Activated B cell treated with CpG ODN at 0.5 μM for 24 hours (primary cell): Measurements from ENCODE around the gene SART3. TPM values are rescaled to one million over a fixed set of nuclear protein-coding genes. Genes with fewer than 3 reads are reported as not detected.
"Not testable (repeated sequence)": the region's sequence is repeated elsewhere in the genome, so short reads cannot be mapped to it uniquely, and the experiment has no call there.

Source experiments
- ATAC-seq: fragments of 200-7000 bp; cut with Tn5 transposase; one replicate; pipeline ENCODE4 v1.10.0; 2021; ENCODE audit warnings: low read depth, mild to moderate bottlenecking, moderate library complexity
- CTCF ChIA-PET: fragments of 350-600 bp; sonication (Branson Sonifier 250); formaldehyde crosslinking; loops from one replicate; lab custom pipeline; 2021; ENCODE audit warnings: antibody characterized with exemption; lab: Charles Lee
- POLR2A ChIA-PET: fragments of 350-600 bp; sonication (Branson Sonifier 250); formaldehyde crosslinking; loops from one replicate; lab custom pipeline; 2021; ENCODE audit warnings: antibody characterized with exemption; lab: Charles Lee
- DNase-seq: peaks from one replicate; pipeline ENCODE4 v3.0.0; 2022
- H3K27ac Mint-ChIP-seq: one replicate; pipeline ENCODE4 v1.8.0; 2020; ENCODE audit warnings: mixed read lengths
- H3K27me3 Mint-ChIP-seq: one replicate; pipeline ENCODE4 v1.8.0; 2021; ENCODE audit warnings: mixed read lengths
- H3K36me3 Mint-ChIP-seq: one replicate; pipeline ENCODE4 v1.8.0; 2021; ENCODE audit warnings: low read depth, mixed read lengths
- H3K4me1 Mint-ChIP-seq: one replicate; pipeline ENCODE4 v1.8.0; 2021; ENCODE audit warnings: mixed read lengths
- H3K4me3 Mint-ChIP-seq: one replicate; pipeline ENCODE4 v1.8.0; 2020; ENCODE audit warnings: mild to moderate bottlenecking, mixed read lengths
- H3K9me3 Mint-ChIP-seq: one replicate; pipeline ENCODE4 v1.8.0; 2020; ENCODE audit warnings: mixed read lengths
- intact Hi-C: fragments of 100-400 bp; cut with micrococcal nuclease; formaldehyde crosslinking; loops from one replicate; pipeline ENCODE4 v1.15.1; 2024
- total RNA-seq: library from RNA; stranded (reverse); gene quantifications from 2 replicates; pipeline ENCODE4 v1.2.3, GENCODE V29; 2022
- TF ChIP-seq, protein P1 (sequence below): fragments of 200-600 bp; IDR thresholded peaks from one replicate; pipeline ENCODE4 v1.8.0; 2022; ENCODE audit warnings: antibody characterized with exemption, mild to moderate bottlenecking

SART3 gene
- total RNA-seq, 1 donor from 2014 or later = 107 TPM

- ChIA-PET CTCF (interaction anchor here (0.7 kb wide), 1 partner anchor 225 kb away, joined by 3 read pairs; no protein-coding TSS in a partner anchor), POLR2A (interaction anchor here (1.3 kb wide), 1 partner anchor 10 kb away, joined by 5 read pairs; no protein-coding TSS in a partner anchor)
- DNase-seq (no peak), ATAC-seq (no peak)
- no peak overlapping the region for H3K27ac Mint-ChIP-seq
- no peaks in the 10 kb centered on the region for H3K9me3 Mint-ChIP-seq
- H3K27me3 Mint-ChIP-seq = no peaks in the 10 kb centered on the region
- peaks cover 28% of the 10 kb centered on the region for H3K4me1 Mint-ChIP-seq
- H3K36me3 Mint-ChIP-seq = no peaks in the 10 kb centered on the region
- no peak overlapping the region for H3K4me3 Mint-ChIP-seq
- intact Hi-C loops = no loop called here
- TF ChIP-seq, protein P1, sequence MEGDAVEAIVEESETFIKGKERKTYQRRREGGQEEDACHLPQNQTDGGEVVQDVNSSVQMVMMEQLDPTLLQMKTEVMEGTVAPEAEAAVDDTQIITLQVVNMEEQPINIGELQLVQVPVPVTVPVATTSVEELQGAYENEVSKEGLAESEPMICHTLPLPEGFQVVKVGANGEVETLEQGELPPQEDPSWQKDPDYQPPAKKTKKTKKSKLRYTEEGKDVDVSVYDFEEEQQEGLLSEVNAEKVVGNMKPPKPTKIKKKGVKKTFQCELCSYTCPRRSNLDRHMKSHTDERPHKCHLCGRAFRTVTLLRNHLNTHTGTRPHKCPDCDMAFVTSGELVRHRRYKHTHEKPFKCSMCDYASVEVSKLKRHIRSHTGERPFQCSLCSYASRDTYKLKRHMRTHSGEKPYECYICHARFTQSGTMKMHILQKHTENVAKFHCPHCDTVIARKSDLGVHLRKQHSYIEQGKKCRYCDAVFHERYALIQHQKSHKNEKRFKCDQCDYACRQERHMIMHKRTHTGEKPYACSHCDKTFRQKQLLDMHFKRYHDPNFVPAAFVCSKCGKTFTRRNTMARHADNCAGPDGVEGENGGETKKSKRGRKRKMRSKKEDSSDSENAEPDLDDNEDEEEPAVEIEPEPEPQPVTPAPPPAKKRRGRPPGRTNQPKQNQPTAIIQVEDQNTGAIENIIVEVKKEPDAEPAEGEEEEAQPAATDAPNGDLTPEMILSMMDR = no peak
Observed at GRCh38 chr12:108578813-108579212, 17.8 kb upstream of the SART3 start.

DNA sequence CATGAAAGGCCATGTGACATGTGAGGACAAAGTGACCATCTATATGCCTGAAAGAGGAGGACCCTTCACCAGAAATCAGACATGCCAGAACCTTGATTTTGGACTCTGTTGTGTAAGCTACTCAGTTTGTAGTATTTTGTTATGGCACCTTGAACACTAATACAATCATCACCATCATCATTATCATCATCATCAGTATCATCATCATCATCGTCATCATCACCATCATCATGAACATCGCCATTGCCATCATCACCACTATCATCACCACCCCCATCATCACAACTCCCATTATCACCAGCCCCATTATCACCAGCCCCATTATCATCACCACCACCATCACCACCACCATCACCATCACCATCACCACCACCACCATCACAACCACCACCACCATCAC lies 17.3 kb upstream of the SART3 start:
- Mint-ChIP-seq H3K27me3 (no peaks in the 10 kb centered on the region), H3K4me1 (peaks cover 33% of the 10 kb centered on the region), H3K9me3 (no peaks in the 10 kb centered on the region), H3K36me3 (no peaks in the 10 kb centered on the region), H3K4me3 (no peak overlapping the region), H3K27ac (no peak overlapping the region)
- no peak for ATAC-seq
- intact Hi-C loops = no loop called here
- ChIA-PET CTCF (interaction anchor here (0.7 to 1.5 kb wide), 2 partner anchors 39 to 225 kb away, joined by 3 to 7 read pairs; no protein-coding TSS in a partner anchor), POLR2A (interaction anchor here (1.0 kb wide), 1 partner anchor 11 kb away, joined by 5 read pairs; no protein-coding TSS in a partner anchor)
- DNase-seq = no peak
- TF ChIP-seq, protein P1 = no peak

GRCh38 chr12:108577458-108577857 lies 16.5 kb upstream of the SART3 start:
- ATAC-seq (no peak), DNase-seq (no peak)
- Mint-ChIP-seq H3K27ac (no peak overlapping the region), H3K27me3 (no peaks in the 10 kb centered on the region), H3K9me3 (no peaks in the 10 kb centered on the region), H3K4me1 (peaks cover 41% of the 10 kb centered on the region), H3K4me3 (no peak overlapping the region), H3K36me3 (no peaks in the 10 kb centered on the region)
- ChIA-PET CTCF (interaction anchor here (0.7 to 1.5 kb wide), 2 partner anchors 40 to 226 kb away, joined by 3 to 7 read pairs; no protein-coding TSS in a partner anchor), POLR2A (interaction anchor here (1.0 to 1.1 kb wide), 2 partner anchors 11 to 16 kb away, joined by 3 to 5 read pairs; partner anchors contain the start of gene SART3)
- intact Hi-C loops = no loop called here
- TF ChIP-seq, protein P1 = no peak

DNA sequence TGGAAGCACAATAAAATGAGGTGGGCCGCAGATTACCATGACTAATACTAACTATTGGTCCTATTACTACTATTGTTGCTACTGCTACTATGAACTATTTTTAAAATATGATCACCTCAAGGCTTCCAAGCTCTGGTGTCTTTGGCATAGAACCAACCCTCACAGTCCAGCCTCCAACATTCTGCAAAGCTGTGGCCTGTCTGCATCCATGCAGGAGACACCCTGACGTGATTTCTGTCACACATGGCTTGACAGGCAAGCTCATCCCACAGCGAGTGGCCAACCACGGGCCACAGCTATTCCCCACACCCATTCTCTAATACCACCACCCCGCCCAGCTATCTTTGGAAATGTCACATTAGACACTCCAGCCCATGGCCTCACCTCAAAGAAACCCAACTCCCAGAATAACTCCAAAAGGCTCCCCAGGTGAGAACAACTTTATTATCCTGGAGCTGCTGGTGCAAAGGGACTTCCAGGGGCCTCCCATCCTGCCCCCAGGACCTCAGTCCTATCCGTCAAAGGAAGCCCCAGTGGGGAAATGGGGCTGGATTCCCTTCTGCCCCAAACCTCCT lies 15.8 kb upstream of the SART3 start:
- Mint-ChIP-seq H3K27me3 (no peaks in the 10 kb centered on the region), H3K4me1 (peaks cover 48% of the 10 kb centered on the region), H3K27ac (no peak overlapping the region), H3K36me3 (no peaks in the 10 kb centered on the region), H3K4me3 (no peak overlapping the region), H3K9me3 (no peaks in the 10 kb centered on the region)
- TF ChIP-seq, protein P1 = no peak
- intact Hi-C loops = no loop called here
- ChIA-PET POLR2A (interaction anchor here (1.1 kb wide), 1 partner anchor 16 kb away, joined by 3 read pairs; the partner anchor contains the start of gene SART3), CTCF (interaction anchor here (1.5 kb wide), 1 partner anchor 41 kb away, joined by 7 read pairs; no protein-coding TSS in a partner anchor)
- ATAC-seq (no peak), DNase-seq (no peak)

GRCh38 chr12:108575199-108575912 lies 14.4 kb upstream of the SART3 start:
- CTCF ChIA-PET = interaction anchor here (1.4 kb wide), 1 partner anchor 42 kb away, joined by 5 read pairs; no protein-coding TSS in a partner anchor
- TF ChIP-seq, protein P1 = no peak
- no peak overlapping the region for H3K27ac Mint-ChIP-seq
- no peaks in the 10 kb centered on the region for H3K9me3 Mint-ChIP-seq
- H3K27me3 Mint-ChIP-seq = no peaks in the 10 kb centered on the region
- peaks cover 59% of the 10 kb centered on the region for H3K4me1 Mint-ChIP-seq
- H3K4me3 Mint-ChIP-seq = no peak overlapping the region
- no peak for DNase-seq
- intact Hi-C loops = no loop called here
- POLR2A ChIA-PET = interaction anchor here (1.2 kb wide), 1 partner anchor 41 kb away, joined by 3 read pairs; no protein-coding TSS in a partner anchor
- H3K36me3 Mint-ChIP-seq = peaks cover 5% of the 10 kb centered on the region
- no peak for ATAC-seq

DNA sequence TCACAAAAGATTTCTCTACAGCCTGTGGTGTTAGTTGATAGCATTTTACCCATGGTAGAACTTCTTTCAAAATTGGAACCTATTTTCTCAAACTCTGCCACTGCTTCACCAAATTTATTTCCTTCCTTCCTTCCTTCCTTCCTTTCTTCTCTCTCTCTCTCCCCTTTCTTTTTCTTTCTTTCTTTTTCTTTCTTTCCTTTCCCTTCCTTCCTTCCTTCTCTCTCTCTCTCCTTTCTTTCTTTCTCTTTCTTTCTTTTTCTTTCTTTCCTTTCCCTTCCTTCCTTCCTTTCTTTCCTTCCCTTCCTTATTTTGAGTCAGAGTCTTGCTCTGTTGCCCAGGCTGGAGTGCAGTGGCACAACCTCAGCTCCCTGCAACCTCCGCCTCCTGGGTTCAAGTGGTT lies 13.3 kb upstream of the SART3 start:
- peaks cover 62% of the 10 kb centered on the region for H3K4me1 Mint-ChIP-seq
- peaks cover 13% of the 10 kb centered on the region for H3K36me3 Mint-ChIP-seq
- H3K27ac Mint-ChIP-seq, H3K9me3 Mint-ChIP-seq, intact Hi-C loops, DNase-seq, H3K4me3 Mint-ChIP-seq, H3K27me3 Mint-ChIP-seq, ATAC-seq: not testable (repeated sequence)
- CTCF ChIA-PET = interaction anchor here (4.2 to 14.5 kb wide), 2 partner anchors 43 to 228 kb away, joined by 30 to 338 read pairs; no protein-coding TSS in a partner anchor
- POLR2A ChIA-PET = interaction anchor here (0.7 kb wide), 2 partner anchors 31 to 54 kb away, joined by 7 to 14 read pairs; no protein-coding TSS in a partner anchor
